GM23338 (cell line): ENCODE data around the gene MBD1. TPM values are rescaled to one million over a fixed set of nuclear protein-coding genes. Genes with fewer than 3 reads are reported as not detected.

Experiments used
- ATAC-seq: fragments of 200-7000 bp; cut with Tn5 transposase; 3 replicates; pipeline ENCODE4 v1.9.1; 2020
- DNase-seq: peaks from one replicate; pipeline ENCODE4 v3.0.0-alpha.2; 2015; ENCODE audit warnings: low spot score
- H2AFZ ChIP-seq: fragments of 200-600 bp; sonication (generic); 2 replicates; pipeline ENCODE4 v1.8.0; 2016; ENCODE audit warnings: antibody characterized with exemption, mild to moderate bottlenecking, moderate library complexity
- H3F3A ChIP-seq: fragments of 200-600 bp; sonication (generic); replicated peaks from 2 replicates; pipeline ENCODE4 v1.8.0; 2017; ENCODE audit warnings: antibody characterized with exemption, mixed run types, low read depth
- H3K27ac ChIP-seq: fragments of 200-600 bp; sonication (generic); 2 replicates; pipeline ENCODE4 v1.6.1; 2016; ENCODE audit warnings: low read depth
- H3K27me3 ChIP-seq: fragments of 200-600 bp; sonication (generic); 2 replicates; pipeline ENCODE4 v1.8.0; 2016; ENCODE audit warnings: mild to moderate bottlenecking, mixed run types, moderate library complexity; ENCODE audit not compliant: insufficient read depth
- H3K36me3 ChIP-seq: fragments of 200-600 bp; sonication (generic); 2 replicates; pipeline ENCODE4 v1.8.0; 2016; ENCODE audit warnings: mild to moderate bottlenecking; ENCODE audit not compliant: insufficient read depth
- H3K4me1 ChIP-seq: fragments of 200-600 bp; sonication (generic); 2 replicates; pipeline ENCODE4 v1.8.0; 2016; ENCODE audit warnings: mild to moderate bottlenecking, moderate library complexity; ENCODE audit not compliant: insufficient read depth
- H3K4me2 ChIP-seq: fragments of 200-600 bp; sonication (generic); 2 replicates; pipeline ENCODE4 v1.7.1; 2017; ENCODE audit warnings: mixed run types
- H3K4me3 ChIP-seq: fragments of 200-600 bp; sonication (generic); 2 replicates; pipeline ENCODE4 v1.6.1; 2016; ENCODE audit warnings: mixed run types
- H3K79me2 ChIP-seq: fragments of 200-600 bp; sonication (generic); replicated peaks from 2 replicates; pipeline ENCODE4 v1.8.0; 2017; ENCODE audit warnings: mild to moderate bottlenecking; ENCODE audit not compliant: insufficient read depth
- H3K9me2 ChIP-seq: fragments of 200-600 bp; sonication (generic); 2 replicates; pipeline ENCODE4 v1.8.0; 2017; ENCODE audit not compliant: insufficient read depth
- H4K20me1 ChIP-seq: fragments of 200-600 bp; sonication (generic); replicated peaks from 2 replicates; pipeline ENCODE4 v1.8.0; 2017; ENCODE audit warnings: mild to moderate bottlenecking; ENCODE audit not compliant: insufficient read depth
- H3K27ac Mint-ChIP-seq: 2 replicates; pipeline ENCODE4 v1.8.0; 2020; ENCODE audit warnings: inconsistent platforms, mild to moderate bottlenecking, moderate library complexity, mixed read lengths
- H3K27me3 Mint-ChIP-seq: 3 replicates; pipeline ENCODE4 v1.8.0; 2022; ENCODE audit warnings: low read depth, mild to moderate bottlenecking, moderate library complexity, mixed read lengths, inconsistent platforms; ENCODE audit not compliant: insufficient read depth, poor library complexity
- H3K36me3 Mint-ChIP-seq: 3 replicates; pipeline ENCODE4 v1.8.0; 2021; ENCODE audit warnings: low read depth, mild to moderate bottlenecking, inconsistent platforms, moderate library complexity, mixed read lengths
- H3K4me1 Mint-ChIP-seq: 3 replicates; pipeline ENCODE4 v1.8.0; 2020; ENCODE audit warnings: mild to moderate bottlenecking, inconsistent platforms, mixed read lengths
- H3K4me3 Mint-ChIP-seq: 3 replicates; pipeline ENCODE4 v1.8.0; 2021; ENCODE audit warnings: moderate library complexity, mild to moderate bottlenecking, inconsistent platforms, mixed read lengths
- H3K9me3 Mint-ChIP-seq: 3 replicates; pipeline ENCODE4 v1.8.0; 2020; ENCODE audit warnings: moderate library complexity, mild to moderate bottlenecking, inconsistent platforms, mixed read lengths
- CREB1 ChIP-seq: fragments of 250-450 bp; sonication (Bioruptor Pico); IDR thresholded peaks from 2 replicates; pipeline ENCODE4 v1.5.0; 2020; ENCODE audit warnings: low read depth, mild to moderate bottlenecking, moderate library complexity
- CTCF ChIP-seq, 2 experiments: fragments of 200-600 bp in 1 of 2; sonication (generic) in 1 of 2; conservative IDR thresholded peaks; 2 replicates each; pipeline versions ENCODE4 v1.5.1 to v1.6.1; 2016 to 2017; ENCODE audit warnings: antibody characterized with exemption in 2 of 2, low read depth in 2 of 2, mild to moderate bottlenecking in 2 of 2, moderate library complexity in 1 of 2
- ETS1 ChIP-seq: IDR thresholded peaks from 2 replicates; pipeline ENCODE4 v1.6.1; 2016; ENCODE audit warnings: antibody characterized with exemption
- EZH2 ChIP-seq: fragments of 200-600 bp; sonication (generic); IDR thresholded peaks from one replicate; pipeline ENCODE4 v1.8.0; 2017; ENCODE audit warnings: antibody characterized with exemption, mild to moderate bottlenecking, low read depth; ENCODE audit not compliant: unreplicated experiment
- JUNB ChIP-seq: IDR thresholded peaks from one replicate; pipeline ENCODE4 v1.6.1; 2016; ENCODE audit warnings: antibody characterized with exemption; ENCODE audit not compliant: unreplicated experiment
- POLR2AphosphoS5 ChIP-seq: IDR thresholded peaks from 2 replicates; pipeline ENCODE4 v1.6.1; 2016; ENCODE audit warnings: antibody characterized with exemption, low read depth
- REST ChIP-seq: IDR thresholded peaks from one replicate; pipeline ENCODE4 v1.6.1; 2018; ENCODE audit warnings: antibody characterized with exemption; ENCODE audit not compliant: unreplicated experiment
- STAT1 ChIP-seq: IDR thresholded peaks from one replicate; pipeline ENCODE4 v1.6.1; 2016; ENCODE audit warnings: antibody characterized with exemption; ENCODE audit not compliant: unreplicated experiment
- ZNF462 ChIP-seq: fragments of 250-450 bp; sonication (Bioruptor Pico); IDR thresholded peaks from 2 replicates; pipeline ENCODE4 v1.5.0; 2020; ENCODE audit warnings: mild to moderate bottlenecking, moderate library complexity
- polyA plus RNA-seq: library from polyadenylated mRNA; unstranded; fragments of >200 nt; fragmentation: Nextera tagmentation; extraction: Ambion mirVana; gene quantifications from 2 replicates; pipeline ENCODE4 v1.2.1, GENCODE V29; 2016
- total RNA-seq: library from RNA; depleted of rRNA; stranded (reverse); fragments of >200 nt; shearing (Covaris generic); gene quantifications from 2 replicates; pipeline ENCODE4 v1.2.3, GENCODE V29; 2014

The MBD1 gene
- total and polyA plus RNA-seq, 2 experiments from 2014 or later, result 17.0 to 43.5 TPM

- TF ChIP-seq ZNF462 (CRISPR knock-in tag), result no peak
- no peak for TF ChIP-seq CREB1 (CRISPR knock-in tag)
These were observed 5.2 kb upstream of the MBD1 start (continued) for GRCh38 chr18:50286391-50287027.

GRCh38 chr18:50285631-50286321 lies 4.5 kb upstream of the MBD1 start:
- H3K4me3 Mint-ChIP-seq, result peak overlapping the region; percentile 99
- peaks cover 10% of the 10 kb centered on the region for H3K79me2 ChIP-seq
- H2AFZ ChIP-seq, result no peak overlapping the region
- peaks cover 11% of the 10 kb centered on the region for H3K4me1 Mint-ChIP-seq
- H3K4me3 ChIP-seq, result 0 out of 2 replicates have a peak overlapping the region, but pooled peaks have one; percentile 81
- ATAC-seq (no peak), DNase-seq (no peak)
- no peaks in the 10 kb centered on the region for H3K36me3 ChIP-seq
- no peaks in the 10 kb centered on the region; the same call in 2 of the 3 replicates for H3K9me3 Mint-ChIP-seq
- H3K27me3 Mint-ChIP-seq, result peaks cover 18% of the 10 kb centered on the region
- H3K4me1 ChIP-seq, result peaks cover 3% of the 10 kb centered on the region
- no peaks in the 10 kb centered on the region for H3K9me2 ChIP-seq
- H3F3A ChIP-seq, result no peaks in the 10 kb centered on the region; the same call in 1 of the 2 replicates
- no peak overlapping the region; the same call in 1 of the 2 replicates for H3K27ac Mint-ChIP-seq
- H3K36me3 Mint-ChIP-seq, result peaks cover 39% of the 10 kb centered on the region
- H4K20me1 ChIP-seq, result no peaks in the 10 kb centered on the region
- peak overlapping the region; percentile 93; the same call in 1 of the 2 replicates for H3K4me2 ChIP-seq
- H3K27ac ChIP-seq, result no peak overlapping the region
- no peaks in the 10 kb centered on the region for H3K27me3 ChIP-seq
- TF ChIP-seq POLR2AphosphoS5 (no peak), REST (no peak), CTCF (conservative IDR thresholded peaks at IDR 0.05; ENCODE audit: low read depth in 2 of 2) (no peak), ETS1 (no peak), EZH2 (no peak), STAT1 (no peak), JUNB (no peak)
